GM21390 (cell line): Measurements from ENCODE around the gene PPP1R17.
A peak's percentile ranks its signal among the peaks of the same experiment; 100 is the strongest.

Experiments
- ATAC-seq: cut with Tn5 transposase; IDR thresholded peaks from one replicate; pipeline ENCODE4 v1.9.1; 2021; ENCODE audit not compliant: unreplicated experiment

Gene PPP1R17

DNA sequence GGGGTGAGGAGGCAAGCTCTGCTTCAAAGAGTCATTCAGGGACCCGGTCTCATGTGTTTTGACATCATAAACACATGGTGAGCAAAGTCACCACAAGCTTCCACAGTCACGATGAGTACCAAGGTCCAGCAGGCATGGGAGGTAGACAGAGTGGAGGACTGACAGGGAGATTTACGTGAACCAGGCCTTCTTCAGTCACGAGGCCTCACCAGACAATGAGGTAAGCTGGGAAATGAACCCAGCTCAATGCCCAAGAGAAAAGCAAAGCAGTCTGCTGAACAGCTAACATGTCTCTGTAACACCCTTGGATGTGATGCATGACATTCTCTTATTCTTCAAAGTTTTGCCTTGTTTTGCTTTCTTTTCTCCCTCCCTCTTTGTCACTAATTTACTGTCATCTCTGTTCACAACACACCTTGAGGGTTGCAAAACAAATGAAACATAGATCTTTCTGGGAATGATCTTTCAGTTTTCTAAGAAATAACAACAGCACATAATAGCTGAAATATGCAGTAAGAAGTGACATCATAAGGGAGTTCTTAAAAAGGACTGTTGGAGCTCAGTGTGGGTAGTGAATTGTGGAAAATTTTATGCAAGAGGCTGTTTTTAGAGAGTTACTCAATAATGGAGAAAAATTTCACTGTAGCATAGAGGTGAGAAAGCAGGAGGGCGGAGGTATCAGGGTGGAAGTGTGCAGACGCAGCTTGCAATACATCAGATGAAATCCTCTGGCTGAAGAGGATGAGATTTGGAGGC is 9.0 kb downstream of the PPP1R17 start:
- ATAC-seq = no peak

DNA sequence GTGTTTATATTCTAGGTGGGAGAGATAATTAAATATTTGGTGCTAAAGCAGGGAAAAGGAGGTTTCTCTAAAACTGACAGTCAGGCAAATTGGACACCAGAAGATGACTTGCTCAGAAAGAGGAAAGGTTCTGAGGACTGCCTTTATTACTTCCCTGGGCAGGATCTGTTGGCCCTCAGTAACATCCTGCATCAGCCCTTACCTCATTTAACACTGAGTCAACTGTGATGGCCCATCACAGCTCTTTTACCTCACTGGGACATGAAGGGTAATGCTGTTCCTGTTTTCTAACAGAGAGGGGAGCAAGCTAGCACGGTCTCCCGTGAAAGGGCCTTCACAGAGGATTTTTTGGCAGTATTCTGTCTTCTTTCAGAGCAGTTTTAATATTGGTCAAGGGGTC is 12.0 kb downstream of the PPP1R17 start:
- no peak for ATAC-seq

DNA sequence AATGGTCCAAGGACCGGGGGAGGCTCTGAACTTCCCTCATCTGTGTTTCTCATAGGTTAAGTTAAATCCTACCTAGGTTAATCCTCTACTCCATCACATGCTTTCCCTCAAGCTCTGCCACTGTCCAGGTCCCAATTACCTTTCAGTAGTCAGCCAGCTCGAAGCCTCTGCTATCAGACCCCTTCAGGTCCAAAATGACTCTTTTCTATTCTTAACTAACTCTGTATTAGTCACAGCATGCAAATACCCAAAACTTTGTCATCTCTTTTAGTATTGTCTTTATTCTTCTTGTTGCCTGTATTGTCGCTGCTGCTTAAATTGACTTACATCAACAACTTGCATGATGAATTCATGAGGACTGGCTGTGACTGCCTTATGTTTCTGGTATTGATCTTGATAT is 15.3 kb downstream of the PPP1R17 start:
- ATAC-seq = no peak

DNA sequence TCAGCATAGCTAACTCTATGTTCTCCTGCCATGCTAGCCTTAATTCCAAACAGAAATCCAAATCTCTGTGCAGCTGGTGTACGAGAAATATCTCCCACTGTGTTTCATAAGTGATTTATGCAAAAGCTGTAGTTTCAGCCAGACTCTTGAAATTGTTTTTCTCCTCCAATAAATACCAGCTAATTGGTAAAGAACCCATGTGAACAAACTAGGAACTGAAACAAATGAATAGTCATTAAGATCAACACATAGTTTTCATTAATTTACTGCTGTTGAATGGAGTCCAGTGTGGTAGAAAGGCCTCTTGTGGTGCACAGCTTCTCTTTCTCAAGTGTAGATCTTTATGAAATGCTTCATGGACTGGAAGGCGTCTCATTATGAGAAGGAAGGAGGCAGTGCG is 18.4 kb downstream of the PPP1R17 start:
- no peak for ATAC-seq

DNA sequence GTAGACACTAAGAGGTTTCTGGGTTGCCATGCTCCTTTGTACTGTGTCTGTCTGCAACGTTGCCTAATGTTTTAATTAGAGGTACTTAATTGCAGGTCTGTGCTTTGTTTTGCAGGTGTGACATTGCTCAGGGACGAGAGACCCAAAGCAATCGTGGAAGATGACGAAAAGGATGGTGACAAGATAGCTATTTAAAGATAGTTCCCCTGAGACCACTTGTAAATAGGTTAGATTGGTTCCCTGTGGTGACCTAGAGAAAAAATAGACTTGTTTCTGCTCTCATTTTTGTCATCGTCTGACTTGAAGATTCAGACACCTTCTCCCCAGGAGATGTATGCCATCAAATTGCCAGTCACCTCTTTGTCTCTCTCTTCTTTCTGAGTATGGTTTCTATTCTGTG is 20.1 kb downstream of the PPP1R17 start:
- no peak for ATAC-seq

DNA sequence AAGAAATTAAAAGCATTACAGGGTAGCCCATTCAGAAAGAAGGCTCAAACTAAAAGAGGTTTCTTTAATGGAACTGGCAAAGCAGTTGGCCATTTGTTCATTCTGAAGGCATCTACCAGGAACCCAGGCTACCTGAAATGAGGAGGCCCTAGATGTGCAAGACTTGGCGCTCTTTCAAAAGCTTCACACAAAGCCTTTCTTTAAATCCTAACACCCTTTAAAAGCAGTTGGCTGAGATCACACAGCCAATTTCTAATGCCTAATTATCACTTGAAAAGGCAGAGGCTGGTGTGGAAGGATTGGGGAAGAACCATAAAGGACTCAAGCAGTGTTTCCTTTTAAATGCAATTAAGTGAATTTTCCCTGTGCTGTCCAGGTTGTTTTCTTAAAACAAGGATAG is 23.2 kb downstream of the PPP1R17 start:
- ATAC-seq = no peak

DNA sequence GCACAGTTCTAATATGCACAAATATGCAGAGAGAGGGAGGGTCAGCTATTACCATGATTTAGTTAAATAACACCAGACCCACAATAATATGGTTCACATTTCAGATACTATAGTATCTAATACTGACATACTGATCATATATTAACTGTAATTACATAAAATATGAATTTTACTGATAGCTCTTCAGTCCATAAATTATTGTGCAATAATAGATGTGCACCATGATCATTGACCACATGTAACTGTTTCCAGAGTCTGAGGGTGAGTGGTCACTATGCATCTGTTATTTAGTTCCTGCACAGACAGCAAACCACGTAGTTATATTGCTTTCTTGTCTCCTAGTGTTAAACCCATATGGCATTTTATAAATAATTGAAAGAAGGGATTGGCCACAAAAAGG is 29.3 kb downstream of the PPP1R17 start:
- ATAC-seq = no peak

DNA sequence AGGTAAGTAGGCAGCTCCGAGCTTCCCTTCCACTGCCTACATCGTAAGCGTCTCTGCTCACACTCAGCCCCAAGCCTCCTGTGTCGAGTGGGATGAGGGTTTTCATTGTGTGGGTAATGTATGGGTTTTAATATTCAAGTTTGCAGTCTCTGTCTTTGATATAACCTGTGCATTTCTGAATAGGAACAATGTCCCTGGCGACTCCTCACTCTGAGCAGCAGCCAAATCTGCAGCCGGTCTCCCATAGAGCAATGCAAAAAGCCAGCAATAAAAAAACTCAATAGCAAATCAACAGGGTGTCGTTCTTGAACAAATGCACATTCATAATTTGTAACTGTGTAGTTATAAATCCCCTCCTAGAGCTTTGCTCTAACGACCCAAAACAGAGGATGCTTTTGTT is 33.4 kb downstream of the PPP1R17 start:
- ATAC-seq = no peak

DNA sequence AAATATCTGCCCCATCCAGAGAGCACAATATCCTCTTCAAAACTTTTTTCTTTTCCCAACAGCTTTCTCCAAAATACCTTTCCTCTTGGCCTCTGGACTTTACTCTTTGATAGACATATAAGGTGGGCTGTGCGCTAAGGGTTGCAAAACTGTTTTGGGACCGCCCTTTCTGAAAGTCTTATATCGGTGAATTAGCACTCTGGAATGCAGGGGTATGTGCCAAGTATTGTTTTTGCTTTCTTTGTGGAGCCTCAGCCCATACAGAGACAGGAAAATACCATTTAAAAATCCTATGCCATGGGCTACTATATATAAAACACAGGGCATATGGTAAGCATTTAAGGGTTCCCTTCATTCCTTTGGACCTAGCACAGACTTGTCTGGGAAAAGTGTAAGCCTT is 37.7 kb downstream of the PPP1R17 start:
- no peak for ATAC-seq

DNA sequence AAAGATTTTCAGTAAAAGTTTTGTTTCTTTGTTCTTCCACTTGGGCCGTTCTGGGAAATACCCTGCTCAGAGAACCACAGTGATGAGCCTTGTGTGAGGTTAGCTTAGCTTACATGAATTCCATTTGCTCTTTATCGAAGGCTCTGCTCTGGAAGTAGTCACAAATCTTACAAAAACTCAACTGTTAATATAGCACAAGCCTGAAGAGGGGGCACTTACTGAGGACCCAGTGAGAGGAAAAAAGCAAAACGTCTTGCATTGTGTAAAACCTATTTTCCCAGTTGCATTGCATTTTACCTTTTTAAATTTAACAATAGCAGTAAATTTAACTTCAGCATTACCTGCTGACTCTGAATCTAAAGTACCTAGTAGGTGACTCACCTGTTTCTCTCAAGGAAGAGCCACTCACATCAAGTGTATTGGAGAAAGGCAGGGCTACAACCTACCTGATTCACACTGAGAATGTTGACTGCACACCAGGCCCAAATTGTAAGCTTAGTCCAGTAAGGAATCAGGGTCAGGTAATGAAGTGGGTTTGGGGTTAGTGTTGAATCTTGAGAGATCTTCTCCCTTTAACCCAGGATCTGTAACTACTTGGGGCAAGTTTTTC is 42.3 kb downstream of the PPP1R17 start:
- no peak for ATAC-seq

DNA sequence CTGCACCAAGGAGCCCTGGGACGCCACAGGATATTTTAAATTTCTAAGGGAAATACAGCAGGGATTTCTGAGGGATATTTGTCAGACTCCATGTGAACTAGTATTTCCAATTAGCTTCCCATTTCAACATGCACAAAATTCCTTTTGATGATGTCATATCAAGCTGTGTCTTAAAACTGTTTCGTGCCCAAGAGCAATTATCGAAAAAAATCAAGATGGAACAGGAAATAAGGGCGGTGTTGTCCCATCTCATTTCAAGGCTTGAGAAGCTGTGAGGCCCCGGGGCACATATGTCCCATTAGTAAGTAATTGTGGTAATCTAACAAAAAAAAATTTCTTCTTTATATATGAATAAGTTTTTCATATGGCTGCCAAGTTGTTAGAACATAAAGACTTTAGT is 47.4 kb downstream of the PPP1R17 start:
- ATAC-seq = no peak

DNA sequence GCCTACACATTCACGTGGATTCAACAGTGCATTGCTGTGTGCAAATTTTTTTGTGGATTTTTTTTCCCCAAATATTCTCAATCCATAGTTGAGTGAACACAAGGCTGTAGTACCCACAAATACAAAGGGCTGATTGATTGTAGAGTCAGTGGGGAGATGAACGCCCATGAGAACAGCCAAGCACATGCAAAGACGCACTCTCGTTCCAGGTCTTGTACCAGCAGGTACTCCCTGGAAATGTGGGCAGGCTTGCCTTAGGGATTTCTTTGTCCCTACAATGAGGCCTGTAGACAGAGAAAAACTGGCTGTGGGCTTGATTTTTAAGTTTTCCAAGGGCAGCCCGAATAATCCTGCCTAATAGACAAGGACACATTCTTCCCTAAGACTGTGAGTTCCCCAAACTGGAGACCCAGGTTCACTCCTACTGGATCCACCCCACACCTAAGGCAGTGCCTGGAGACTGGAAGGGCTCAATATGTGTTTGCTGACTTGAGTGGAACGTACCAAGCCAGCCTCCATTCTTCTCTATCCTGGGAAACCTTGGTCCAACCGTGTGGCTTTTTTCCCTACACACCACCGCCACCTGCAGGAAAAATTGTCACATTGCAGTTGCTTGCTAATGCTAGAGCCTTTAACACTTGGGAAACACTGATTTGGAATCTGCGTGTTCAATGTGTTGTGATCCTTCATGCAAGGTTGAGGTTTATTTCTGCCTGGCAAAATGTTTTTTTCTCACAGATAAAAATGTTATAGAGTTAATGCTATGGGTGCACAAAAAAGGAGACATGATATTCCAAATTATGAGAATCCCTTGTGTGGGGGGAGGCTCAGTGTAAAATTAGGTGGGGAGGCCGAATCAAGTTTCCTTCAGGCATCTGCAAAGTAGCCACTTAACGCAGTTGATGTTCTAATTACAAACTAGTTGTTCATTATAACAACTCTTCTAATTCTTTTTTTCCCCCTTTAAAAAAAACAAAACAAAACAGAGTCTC is 49.3 kb downstream of the PPP1R17 start:
- ATAC-seq = no peak

DNA sequence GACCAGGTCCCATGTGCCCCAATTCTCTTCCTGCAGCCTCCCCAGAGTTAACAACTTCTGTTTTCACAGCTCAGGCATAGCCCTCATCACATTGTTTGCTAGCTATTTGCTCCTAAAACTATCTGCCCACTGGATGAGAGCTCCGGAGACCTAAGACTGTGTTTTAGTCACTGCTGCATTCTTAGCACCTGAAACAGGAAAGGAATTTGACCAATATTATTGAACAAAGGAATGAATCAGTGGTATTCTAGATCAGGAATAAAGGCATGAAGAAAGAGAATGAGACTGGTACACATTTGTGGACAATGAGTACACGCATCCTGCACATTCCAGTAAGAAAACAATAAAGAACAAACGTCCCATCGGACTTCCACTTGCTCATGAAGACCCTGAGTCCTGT is 54.8 kb downstream of the PPP1R17 start:
- ATAC-seq = no peak

DNA sequence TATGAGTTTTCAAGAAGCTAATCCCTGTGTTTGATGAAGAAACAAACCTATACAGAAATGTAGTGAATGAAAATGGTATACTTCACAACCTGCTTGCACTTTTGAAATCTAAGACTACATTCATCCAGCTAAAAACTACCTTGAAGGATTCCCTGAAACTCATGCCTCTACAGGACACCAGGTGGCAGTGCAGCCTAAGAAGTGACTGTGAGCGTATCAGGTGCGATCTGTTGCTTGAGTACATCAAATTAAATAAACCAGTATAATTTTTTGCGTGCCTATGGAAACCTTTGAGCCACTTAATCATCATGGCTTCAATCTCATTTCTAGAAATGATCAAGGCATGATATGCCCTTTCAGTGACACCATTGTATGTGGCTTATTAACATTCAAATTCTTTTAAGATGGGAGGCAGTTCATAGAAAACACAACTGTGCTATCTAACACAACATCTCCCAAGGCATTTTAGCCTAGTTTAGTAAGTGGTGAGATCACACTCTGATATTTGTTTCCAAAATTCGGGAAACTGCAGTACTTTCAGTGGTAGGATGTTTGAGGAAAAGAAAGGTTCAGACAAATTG is 57.4 kb downstream of the PPP1R17 start:
- ATAC-seq = peak; percentile 80

DNA sequence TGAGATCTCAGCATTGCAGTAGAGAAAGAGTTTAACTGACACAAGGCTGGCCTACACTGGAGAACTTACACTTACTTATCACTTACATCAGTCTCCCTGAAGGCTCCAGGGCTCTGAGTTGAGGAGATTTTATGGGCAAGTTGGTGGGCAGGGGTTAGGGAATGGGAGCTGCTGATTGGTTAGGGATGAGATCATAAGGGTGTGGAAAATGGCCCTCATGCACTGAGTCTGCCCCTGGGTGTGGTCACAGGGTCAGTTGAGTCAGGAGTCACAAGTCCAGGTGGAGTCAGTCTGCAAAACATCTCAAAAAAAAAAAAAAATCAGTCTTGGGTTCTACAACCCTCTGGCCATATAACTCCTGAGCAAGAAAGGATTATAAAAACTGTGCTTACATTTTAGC is 60.5 kb downstream of the PPP1R17 start:
- ATAC-seq = no peak

DNA sequence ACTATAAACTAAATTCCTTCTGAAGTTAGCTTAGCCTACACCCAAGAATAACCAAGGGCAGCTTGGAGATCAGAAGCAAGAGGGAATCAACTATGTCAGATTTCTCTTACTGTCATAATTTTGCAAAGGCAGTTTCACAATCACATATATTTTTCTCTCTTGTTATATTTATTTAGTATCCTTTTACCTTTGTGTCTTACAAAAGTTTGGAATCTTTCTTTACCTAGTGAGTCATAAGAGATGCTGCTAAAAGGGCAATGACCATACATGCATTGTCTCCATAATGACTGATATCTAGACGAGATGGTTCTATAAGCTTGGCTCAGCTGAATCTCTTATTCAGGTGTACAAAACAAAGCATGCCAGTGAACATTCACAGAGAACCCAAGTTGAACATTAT is 61.1 kb downstream of the PPP1R17 start:
- no peak for ATAC-seq

DNA sequence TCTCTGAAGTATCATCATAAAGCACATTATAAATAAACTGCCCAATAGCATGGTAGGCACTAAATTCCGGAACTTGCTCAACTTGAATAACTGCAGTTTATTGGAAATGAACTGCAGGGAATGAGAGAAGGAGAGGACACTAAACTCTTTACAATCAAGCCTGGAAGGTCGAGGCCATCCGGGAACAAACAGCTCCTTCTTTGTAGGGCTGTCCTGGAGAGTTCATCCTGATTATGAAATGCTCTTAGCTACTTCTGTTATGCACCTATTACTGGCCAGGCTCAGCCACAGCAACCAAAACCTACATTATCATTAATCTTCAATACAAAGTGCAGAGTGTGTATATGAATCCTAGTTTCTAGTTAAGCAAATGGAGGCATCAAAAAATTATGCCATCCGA is 64.7 kb downstream of the PPP1R17 start:
- ATAC-seq = no peak
